ENCODE data around the gene TPRX2. TPM values are rescaled to one million over a fixed set of nuclear protein-coding genes. Genes with fewer than 3 reads are reported as not detected.

The TPRX2 gene
- total and polyA plus RNA-seq, 4 donors: not detected

DNA sequence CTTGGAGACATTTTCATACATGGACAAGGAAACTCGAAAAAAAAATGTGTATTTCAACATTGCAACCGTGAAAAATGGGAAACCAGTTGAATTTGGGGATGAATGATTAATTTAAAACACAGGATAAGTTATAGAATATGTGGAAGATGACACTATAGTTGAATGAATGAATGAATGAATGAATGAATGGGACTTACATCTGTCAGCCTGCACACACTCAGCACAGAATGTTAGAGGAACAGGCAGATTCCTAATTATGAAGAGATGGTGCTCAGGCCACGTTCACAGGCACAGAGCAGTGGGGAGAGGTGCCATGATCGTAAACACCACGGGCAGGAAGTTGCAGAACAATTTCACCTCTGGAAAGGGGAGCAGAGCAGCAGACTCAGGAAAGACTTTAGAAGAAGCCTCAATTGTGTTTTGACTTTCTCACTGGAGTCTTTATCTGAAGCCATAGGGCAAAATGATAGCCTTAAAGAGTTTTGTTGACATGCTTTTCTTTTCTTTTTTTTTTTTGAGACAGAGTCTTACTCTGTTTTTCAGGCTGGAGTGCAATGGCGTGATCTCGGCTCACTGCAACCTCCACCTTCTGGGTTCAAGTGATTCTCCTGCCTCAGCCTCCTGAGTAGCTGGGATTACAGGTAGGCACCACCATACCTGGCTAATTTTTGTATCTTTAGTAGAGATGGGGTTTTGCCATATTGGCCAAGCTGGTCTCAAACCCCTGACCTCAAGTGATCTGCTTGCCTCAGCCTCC lies 32.0 kb downstream of the TPRX2 start:
- no peak for DNase-seq
- 65 to 67% methylated on average over 7 of the region's 7 CpGs for WGBS, 2 donors
- ATAC-seq (ENCODE audit: insufficient read depth, low FRiP score): no peak
- Histone ChIP-seq H3K4me1 (ENCODE audit: control insufficient read depth in 5 of 5, insufficient read depth in 5 of 5, low read length in 5 of 5) (no peaks in the 10 kb centered on the region), H3K36me3 (ENCODE audit: control insufficient read depth in 4 of 4, insufficient read depth in 4 of 4, low read length in 4 of 4) (no peaks in the 10 kb centered on the region), H3K27ac (ENCODE audit: low read depth in 1 of 2, low read length in 1 of 2) (no peak overlapping the region), H3K27me3 (ENCODE audit: control insufficient read depth in 3 of 3, insufficient read depth in 3 of 3, low read length in 2 of 3) (no peaks in the 10 kb centered on the region), H3K9ac (ENCODE audit: insufficient read depth in 1 of 2, low read length in 2 of 2) (no peak overlapping the region), H3K4me3 (no peak overlapping the region), H3K9me3 (ENCODE audit: control insufficient read depth in 4 of 4, insufficient read depth in 3 of 4, low read length in 3 of 4) (peaks cover 0 to 7% (median 2%) of the 10 kb centered on the region in 4 donors)
- TF ChIP-seq, protein P1, sequence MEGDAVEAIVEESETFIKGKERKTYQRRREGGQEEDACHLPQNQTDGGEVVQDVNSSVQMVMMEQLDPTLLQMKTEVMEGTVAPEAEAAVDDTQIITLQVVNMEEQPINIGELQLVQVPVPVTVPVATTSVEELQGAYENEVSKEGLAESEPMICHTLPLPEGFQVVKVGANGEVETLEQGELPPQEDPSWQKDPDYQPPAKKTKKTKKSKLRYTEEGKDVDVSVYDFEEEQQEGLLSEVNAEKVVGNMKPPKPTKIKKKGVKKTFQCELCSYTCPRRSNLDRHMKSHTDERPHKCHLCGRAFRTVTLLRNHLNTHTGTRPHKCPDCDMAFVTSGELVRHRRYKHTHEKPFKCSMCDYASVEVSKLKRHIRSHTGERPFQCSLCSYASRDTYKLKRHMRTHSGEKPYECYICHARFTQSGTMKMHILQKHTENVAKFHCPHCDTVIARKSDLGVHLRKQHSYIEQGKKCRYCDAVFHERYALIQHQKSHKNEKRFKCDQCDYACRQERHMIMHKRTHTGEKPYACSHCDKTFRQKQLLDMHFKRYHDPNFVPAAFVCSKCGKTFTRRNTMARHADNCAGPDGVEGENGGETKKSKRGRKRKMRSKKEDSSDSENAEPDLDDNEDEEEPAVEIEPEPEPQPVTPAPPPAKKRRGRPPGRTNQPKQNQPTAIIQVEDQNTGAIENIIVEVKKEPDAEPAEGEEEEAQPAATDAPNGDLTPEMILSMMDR (IDR thresholded peaks at IDR 0.05; ENCODE audit: control extremely low read depth, extremely low read depth): no peak

DNA sequence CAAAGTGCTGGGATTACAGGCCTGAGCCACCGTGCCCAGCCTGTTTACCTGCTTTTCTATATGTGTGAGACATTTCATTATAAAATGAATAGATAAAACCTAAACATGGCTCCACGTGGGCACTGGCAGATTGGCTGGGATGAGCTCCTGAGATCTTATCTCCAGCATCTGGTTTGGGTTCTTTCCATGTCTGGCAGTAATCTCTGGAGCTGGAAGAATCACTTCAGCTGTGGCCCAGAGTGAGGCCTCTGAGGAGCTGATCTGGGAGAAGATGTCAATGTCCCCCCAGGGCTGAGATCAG lies 32.5 kb downstream of the TPRX2 start:
- no peak for ATAC-seq (ENCODE audit: insufficient read depth, low FRiP score)
- DNase-seq: no peak
- Histone ChIP-seq H3K27me3 (ENCODE audit: control insufficient read depth in 3 of 3, insufficient read depth in 3 of 3, low read length in 2 of 3) (no peaks in the 10 kb centered on the region), H3K9me3 (ENCODE audit: control insufficient read depth in 4 of 4, insufficient read depth in 3 of 4, low read length in 3 of 4) (peaks cover 0 to 7% (median 2%) of the 10 kb centered on the region in 4 donors), H3K27ac (ENCODE audit: low read depth in 1 of 2, low read length in 1 of 2) (no peak overlapping the region), H3K4me1 (ENCODE audit: control insufficient read depth in 5 of 5, insufficient read depth in 5 of 5, low read length in 5 of 5) (no peaks in the 10 kb centered on the region), H3K36me3 (ENCODE audit: control insufficient read depth in 4 of 4, insufficient read depth in 4 of 4, low read length in 4 of 4) (no peaks in the 10 kb centered on the region), H3K9ac (ENCODE audit: insufficient read depth in 1 of 2, low read length in 2 of 2) (no peak overlapping the region), H3K4me3 (no peak overlapping the region)
- WGBS, 2 donors: 59 to 65% methylated on average over 2 of the region's 2 CpGs
- TF ChIP-seq, protein P1 (IDR thresholded peaks at IDR 0.05; ENCODE audit: control extremely low read depth, extremely low read depth): no peak

DNA sequence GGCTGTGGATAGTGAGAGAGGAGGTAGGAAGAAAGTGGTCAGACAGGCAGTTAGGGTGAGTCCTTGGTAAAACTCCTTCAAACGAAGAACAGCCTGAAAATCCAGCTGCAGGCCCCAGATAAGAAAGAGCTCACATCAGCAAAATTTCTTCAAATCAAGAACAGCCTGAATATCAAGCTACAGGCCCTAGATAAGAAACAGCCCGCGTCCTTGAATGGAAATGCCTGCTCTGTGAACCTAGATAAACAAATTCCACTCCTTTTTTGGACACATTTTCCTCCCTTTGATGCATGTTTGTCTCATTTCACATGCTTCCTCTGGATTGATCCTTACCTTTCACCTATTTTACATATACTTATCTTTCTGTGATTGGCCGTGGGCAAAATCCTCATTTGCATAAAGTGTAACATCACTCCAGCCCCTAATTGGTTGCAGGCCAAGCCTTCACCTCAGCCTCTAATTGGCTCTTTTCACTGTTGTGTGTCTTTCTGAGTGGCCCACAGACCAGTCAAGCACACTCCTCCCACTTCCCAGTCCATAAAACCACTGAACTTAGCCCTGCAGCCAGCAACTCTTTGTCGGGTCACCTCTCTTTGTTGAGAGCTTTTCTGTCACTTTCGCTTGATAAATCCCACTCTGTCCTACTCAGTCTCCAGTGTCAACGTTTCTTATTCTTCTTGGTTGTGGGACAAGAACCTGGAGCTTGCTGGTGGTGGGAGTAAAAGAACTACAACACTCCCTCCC lies 33.1 kb downstream of the TPRX2 start:
- no peaks in the 10 kb centered on the region for H3K4me1 ChIP-seq (ENCODE audit: control insufficient read depth in 5 of 5, insufficient read depth in 5 of 5, low read length in 5 of 5)
- 46 to 55% methylated on average over 7 of the region's 7 CpGs for WGBS, 2 donors
- H3K9me3 ChIP-seq (ENCODE audit: control insufficient read depth in 4 of 4, insufficient read depth in 3 of 4, low read length in 3 of 4): peaks cover 0 to 7% (median 2%) of the 10 kb centered on the region in 4 donors
- TF ChIP-seq, protein P1 (IDR thresholded peaks at IDR 0.05; ENCODE audit: control extremely low read depth, extremely low read depth): no peak
- ATAC-seq (ENCODE audit: insufficient read depth, low FRiP score) (no peak), DNase-seq (peak; percentile 70 to 86 (median 71))
- no peaks in the 10 kb centered on the region for H3K36me3 ChIP-seq (ENCODE audit: control insufficient read depth in 4 of 4, insufficient read depth in 4 of 4, low read length in 4 of 4)
- no peaks in the 10 kb centered on the region for H3K27me3 ChIP-seq (ENCODE audit: control insufficient read depth in 3 of 3, insufficient read depth in 3 of 3, low read length in 2 of 3)
- H3K4me3 ChIP-seq: no peak overlapping the region
- no peak overlapping the region for H3K27ac ChIP-seq (ENCODE audit: low read depth in 1 of 2, low read length in 1 of 2)
- no peak overlapping the region for H3K9ac ChIP-seq (ENCODE audit: insufficient read depth in 1 of 2, low read length in 2 of 2)

Measured in lung (tissue), 12 donors.